Psoas muscle (tissue), 8 donors: ENCODE results near the gene ARID3C. TPM values are rescaled to one million over a fixed set of nuclear protein-coding genes. Genes with fewer than 3 reads are reported as not detected.

Experiments
- ATAC-seq, 4 donors: fragments of 200-7000 bp; cut with Tn5 transposase; one replicate each; pipeline ENCODE4 v1.9.1; 2020; ENCODE audit warnings: moderate library complexity in 3 of 4, mild to moderate bottlenecking in 2 of 4
- DNase-seq, 2 donors: peaks; one replicate each; pipeline ENCODE4 v3.0.0-alpha.2; 2020
- H3K27ac ChIP-seq: fragments of 200-600 bp; one replicate; pipeline ENCODE4 v1.8.0; 2022
- H3K27me3 ChIP-seq, 3 donors: fragments of 200-600 bp in 1 of 3; one replicate each; pipeline versions ENCODE4 v1.6.1 to v1.8.0; 2013 to 2022; ENCODE audit warnings: low read length in 2 of 3, mild to moderate bottlenecking in 2 of 3, moderate library complexity in 1 of 3; ENCODE audit not compliant: insufficient read depth in 3 of 3
- H3K36me3 ChIP-seq, 2 donors: fragments of 200-600 bp in 1 of 2; one replicate each; pipeline versions ENCODE4 v1.6.1 to v1.8.0; 2013 to 2022; ENCODE audit warnings: low read depth in 1 of 2, mild to moderate bottlenecking in 1 of 2, moderate library complexity in 1 of 2; ENCODE audit not compliant: insufficient read depth in 1 of 2
- H3K4me1 ChIP-seq: fragments of 200-600 bp; one replicate; pipeline ENCODE4 v1.8.0; 2022
- H3K4me3 ChIP-seq: fragments of 200-600 bp; one replicate; pipeline ENCODE4 v1.8.0; 2022; ENCODE audit warnings: mild to moderate bottlenecking
- H3K9me3 ChIP-seq: fragments of 200-600 bp; one replicate; pipeline ENCODE4 v1.8.0; 2022
- CTCF ChIP-seq: fragments of 200-600 bp; IDR thresholded peaks from one replicate; pipeline ENCODE4 v1.8.0; 2022; ENCODE audit warnings: antibody characterized with exemption
- WGBS, 3 donors: extraction: QIAGEN DNeasy Blood & Tissue Kit; methylation state at CpG; one replicate each; pipeline versions ENCODE4 v1.1.6 to v1.1.7; 2013; 5-methylcytosine and 5-hydroxymethylcytosine counted together
- intact Hi-C, 2 donors: fragments of 100-400 bp; cut with DNase I; formaldehyde crosslinking; loops; one replicate each; pipeline versions ENCODE4 v1.11.0 to v1.14.2; 2022
- polyA plus RNA-seq, 3 donors: library from polyadenylated mRNA; stranded (reverse); fragments of 200-250 nt; gene quantifications; one replicate each; pipeline ENCODE4 v1.2.3, GENCODE V29; 2013
- total RNA-seq, 4 donors: library from RNA; stranded (reverse); fragmentation: NEBNext Ultra II Directional in 2 of 4; extraction: Animal tissue kit (Norgen Biotek cat#: 25700) in 2 of 4; gene quantifications; one replicate each; pipeline versions ENCODE4 v1.2.1 to v1.2.4, GENCODE V29; 2021 to 2023
- donor health status: healthy with polysubstance abuse.
- donor health status: DM: no; HTN: no; CAD: no; lungs with moderate emphysema.
- donor health status: Bipolar disorder and iron deficiency.
- donor health status: healthy.
- donor health status: DM: yes; HTN: yes; CAD: no.
- donor health status: DM: no; HTN: no; CAD: no.
- donor health status: DM: no; HTN: no; CAD: no.
- donor health status: DM: yes; HTN: yes; CAD: no.

ARID3C gene
- total and polyA plus RNA-seq, 7 donors = 0.16 TPM; not detected in 6

- DNase-seq (no peak), ATAC-seq (no peak)
- TF ChIP-seq CTCF = no peak
- Histone ChIP-seq H3K4me1 (peaks cover 35% of the 10 kb centered on the region), H3K27me3 (peaks cover 0 to 4% (median 2%) of the 10 kb centered on the region in 3 donors), H3K36me3 (peaks cover 0 to 17% of the 10 kb centered on the region in 2 donors), H3K27ac (no peak overlapping the region), H3K9me3 (no peaks in the 10 kb centered on the region), H3K4me3 (no peak overlapping the region)
- intact Hi-C loops = no loop called here
- 93 to 94% (median 94%) methylated on average over 5 of the region's 5 CpGs for WGBS, 3 donors
Observed at GRCh38 chr9:34582787-34583186, 46.1 kb downstream of the ARID3C start.

GRCh38 chr9:34581318-34581717, 47.5 kb downstream of the ARID3C start:
- H3K27me3 ChIP-seq = peaks cover 0 to 4% (median 2%) of the 10 kb centered on the region in 3 donors
- no peak for DNase-seq

GRCh38 chr9:34580358-34580757, 48.5 kb downstream of the ARID3C start:
- H3K9me3 ChIP-seq = no peaks in the 10 kb centered on the region
- peaks cover 18% of the 10 kb centered on the region for H3K4me1 ChIP-seq
- no peak overlapping the region for H3K27ac ChIP-seq
- H3K4me3 ChIP-seq = no peak overlapping the region
- intact Hi-C loops = no loop called here
- 70 to 77% (median 74%) methylated on average over 8 of the region's 8 CpGs for WGBS, 3 donors
- DNase-seq = no peak
- H3K27me3 ChIP-seq = peaks cover 0 to 4% (median 2%) of the 10 kb centered on the region in 3 donors
- no peak for TF ChIP-seq CTCF
- peaks cover 0 to 30% of the 10 kb centered on the region in 2 donors for H3K36me3 ChIP-seq
- ATAC-seq = no peak

More at GRCh38 chr9:34581318-34581717, 47.5 kb downstream of the ARID3C start:
- Histone ChIP-seq H3K4me1 (peaks cover 27% of the 10 kb centered on the region), H3K27ac (no peak overlapping the region), H3K9me3 (no peaks in the 10 kb centered on the region), H3K4me3 (no peak overlapping the region), H3K36me3 (peaks cover 0 to 28% of the 10 kb centered on the region in 2 donors)
- no peak for ATAC-seq
- 72 to 81% (median 79%) methylated on average over 3 of the region's 3 CpGs for WGBS, 3 donors
- intact Hi-C loops = no loop called here
- no peak for TF ChIP-seq CTCF

GRCh38 chr9:34579808-34580163, 49.1 kb downstream of the ARID3C start:
- peaks cover 0 to 30% of the 10 kb centered on the region in 2 donors for H3K36me3 ChIP-seq
- intact Hi-C loops = no loop called here
- DNase-seq (no peak), ATAC-seq (no peak)
- H3K27me3 ChIP-seq = peaks cover 0 to 4% (median 2%) of the 10 kb centered on the region in 3 donors
- WGBS, 3 donors = 82 to 90% (median 86%) methylated on average over 5 of the region's 5 CpGs
- H3K27ac ChIP-seq = no peak overlapping the region
- H3K9me3 ChIP-seq = no peaks in the 10 kb centered on the region
- TF ChIP-seq CTCF = no peak
- no peak overlapping the region for H3K4me3 ChIP-seq
- H3K4me1 ChIP-seq = peaks cover 14% of the 10 kb centered on the region
